Cardiac septum (tissue), 1 donor: ENCODE data around the gene PCDHGB1. TPM values are rescaled to one million over a fixed set of nuclear protein-coding genes. Genes with fewer than 3 reads are reported as not detected.
A peak's percentile ranks its signal among the peaks of the same experiment; 100 is the strongest.
"Not testable (repeated sequence)": the region's sequence is repeated elsewhere in the genome, so short reads cannot be mapped to it uniquely, and the experiment has no call there.

Experiments
- DNase-seq: peaks from one replicate; pipeline ENCODE4 v3.0.0-alpha.2; 2020; ENCODE audit warnings: low spot score
- intact Hi-C: fragments of 100-400 bp; cut with DNase I; formaldehyde crosslinking; loops from one replicate; pipeline ENCODE4 v1.14.0; 2022
- total RNA-seq: library from RNA; stranded (reverse); fragmentation: NEBNext Ultra II Directional; extraction: Animal tissue kit (Norgen Biotek cat#: 25700); gene quantifications from one replicate; pipeline ENCODE4 v1.2.1, GENCODE V29; 2021
- donor health status: DM: no; HTN: no; CAD: no.

The PCDHGB1 gene
- total RNA-seq, 1 donor from 2014 or later = 12.6 TPM

DNA sequence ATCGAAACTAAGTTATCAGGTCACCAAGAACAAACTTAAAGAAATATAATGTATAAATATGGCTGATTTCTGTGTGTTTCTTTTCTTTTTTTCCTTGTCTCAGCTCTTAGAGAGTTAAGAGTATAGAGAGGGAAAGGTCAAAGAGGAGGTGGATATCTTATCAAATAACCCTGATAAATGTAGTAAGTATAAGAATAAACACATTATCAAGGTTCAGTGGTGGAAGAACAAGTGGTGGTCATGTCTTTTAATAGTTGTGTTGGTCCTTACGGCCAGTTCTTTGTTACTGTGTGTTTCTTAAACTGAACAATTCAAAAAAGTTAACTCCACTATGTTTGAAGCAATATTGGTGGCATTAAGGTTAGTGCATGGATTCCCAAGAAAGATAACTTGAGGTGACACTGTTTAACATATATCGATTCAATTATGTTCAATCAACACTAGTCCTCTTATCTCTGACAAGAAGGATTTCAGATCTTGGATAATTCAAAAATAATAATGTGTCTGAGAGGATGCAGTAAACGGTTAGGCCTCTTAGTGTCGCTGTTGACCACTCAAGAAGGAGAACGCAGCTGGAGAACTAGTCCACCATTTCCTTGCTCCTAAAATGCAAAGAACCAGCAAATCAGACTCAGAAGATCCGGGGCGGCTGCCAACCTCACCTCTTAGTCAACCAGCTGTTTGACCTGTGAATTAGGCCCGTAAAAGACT lies 6.5 kb upstream of the PCDHGB1 start, which contains the start of gene PCDHGA3:
Gene PCDHGA3, plus strand, starts transcription at position 588 of the 711 bp plus-strand sequence. CDS start 205 bp downstream, outside the sequence.
- no peak for DNase-seq

GRCh38 chr5:141343953-141344463 lies 5.9 kb upstream of the PCDHGB1 start:
- no peak for DNase-seq
- intact Hi-C loops = loop anchor here (2.0 kb wide), 1 partner anchor 217 kb away; no protein-coding TSS in a partner anchor

More for the DNA sequence above, 6.5 kb upstream of the PCDHGB1 start, which contains the start of gene PCDHGA3:
- intact Hi-C loops = loop anchor here (2.0 kb wide), 1 partner anchor 217 kb away; no protein-coding TSS in a partner anchor

DNA sequence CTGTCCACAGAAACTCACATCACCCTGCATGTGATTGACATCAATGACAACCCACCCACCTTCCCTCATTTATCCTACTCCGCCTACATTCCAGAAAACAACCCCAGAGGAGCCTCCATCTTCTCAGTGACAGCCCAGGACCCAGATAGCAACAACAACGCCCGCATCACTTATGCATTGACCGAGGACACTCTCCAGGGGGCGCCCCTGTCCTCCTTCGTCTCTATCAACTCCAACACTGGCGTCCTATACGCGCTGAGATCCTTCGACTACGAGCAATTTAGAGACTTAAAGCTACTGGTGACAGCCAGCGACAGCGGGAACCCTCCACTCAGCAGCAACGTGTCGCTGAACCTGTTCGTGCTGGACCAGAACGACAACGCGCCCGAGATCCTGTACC lies 4.6 kb upstream of the PCDHGB1 start:
- intact Hi-C loops = no loop called here
- no peak for DNase-seq

GRCh38 chr5:141346017-141346416 lies 3.9 kb upstream of the PCDHGB1 start:
- intact Hi-C loops = not testable (repeated sequence)

DNA sequence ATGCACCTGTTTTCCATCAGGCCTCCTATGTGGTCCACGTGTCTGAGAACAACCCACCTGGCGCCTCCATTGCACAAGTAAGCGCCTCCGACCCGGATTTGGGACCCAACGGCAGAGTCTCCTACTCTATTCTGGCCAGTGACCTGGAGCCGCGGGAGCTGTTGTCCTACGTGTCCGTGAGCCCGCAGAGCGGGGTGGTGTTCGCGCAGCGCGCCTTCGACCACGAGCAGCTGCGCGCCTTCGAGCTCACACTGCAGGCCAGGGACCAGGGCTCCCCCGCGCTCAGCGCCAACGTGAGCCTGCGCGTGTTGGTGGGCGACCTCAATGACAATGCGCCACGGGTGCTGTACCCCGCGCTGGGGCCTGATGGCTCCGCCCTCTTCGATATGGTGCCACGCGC lies 1.7 kb downstream of the PCDHGB1 start:
- intact Hi-C loops = no loop called here
- DNase-seq = no peak

More at GRCh38 chr5:141346017-141346416, 3.9 kb upstream of the PCDHGB1 start:
- DNase-seq = not testable (repeated sequence)

DNA sequence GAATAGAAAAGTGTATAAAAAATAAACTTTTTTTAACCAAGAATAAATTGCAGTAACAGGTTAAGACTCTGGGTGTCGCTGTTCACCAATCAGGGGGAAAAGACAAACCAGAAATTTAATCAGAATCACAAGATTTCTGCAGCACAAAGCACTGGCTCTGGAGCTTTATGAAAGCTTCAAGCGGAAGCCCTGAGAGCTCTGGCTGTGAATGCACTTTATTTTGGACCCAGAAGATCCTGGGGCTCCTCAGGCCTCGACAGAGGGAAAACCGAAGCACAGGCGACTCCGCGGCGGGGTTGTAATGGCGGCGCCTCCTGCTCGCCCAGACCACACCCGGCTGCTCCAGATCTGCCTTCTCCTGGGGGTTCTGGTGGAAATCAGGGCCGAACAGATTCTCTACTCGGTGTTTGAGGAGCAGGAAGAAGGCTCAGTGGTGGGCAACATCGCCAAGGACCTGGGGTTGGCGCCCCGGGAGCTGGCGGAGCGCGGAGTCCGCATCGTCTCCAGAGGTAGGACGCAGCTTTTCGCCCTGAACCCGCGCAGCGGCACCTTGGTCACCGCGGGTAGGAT lies 5.1 kb downstream of the PCDHGB1 start, which contains the start of gene PCDHGA4:
Gene PCDHGA4, plus strand, starts transcription at position 122 of the 570 bp plus-strand sequence. Its CDS starts 87 bp downstream, at position 209.
- DNase-seq = no peak
- intact Hi-C loops = loop anchor here (5.0 kb wide), 1 partner anchor 47 kb away; the partner anchor contains the start of gene PCDHGA9

DNA sequence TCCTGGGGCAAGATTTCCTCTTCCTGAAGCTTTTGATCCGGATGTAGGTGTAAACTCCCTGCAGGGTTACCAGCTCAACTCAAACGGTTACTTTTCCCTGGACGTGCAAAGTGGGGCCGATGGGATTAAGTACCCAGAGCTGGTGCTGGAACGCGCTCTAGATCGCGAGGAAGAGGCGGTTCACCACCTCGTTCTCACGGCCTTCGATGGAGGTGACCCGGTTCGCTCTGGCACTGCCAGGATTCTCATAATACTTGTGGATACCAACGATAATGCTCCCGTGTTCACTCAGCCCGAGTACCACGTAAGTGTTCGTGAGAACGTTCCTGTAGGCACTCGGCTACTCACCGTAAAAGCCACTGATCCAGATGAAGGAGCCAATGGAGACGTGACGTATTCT lies 5.7 kb downstream of the PCDHGB1 start:
- DNase-seq = no peak
- intact Hi-C loops = loop anchor here (5.0 kb wide), 1 partner anchor 47 kb away; the partner anchor contains the start of gene PCDHGA9

- intact Hi-C loops = loop anchor here (5.0 kb wide), 1 partner anchor 46 kb away; the partner anchor contains the start of gene PCDHGA9
Observed at GRCh38 chr5:141356133-141356532, 6.2 kb downstream of the PCDHGB1 start.

DNA sequence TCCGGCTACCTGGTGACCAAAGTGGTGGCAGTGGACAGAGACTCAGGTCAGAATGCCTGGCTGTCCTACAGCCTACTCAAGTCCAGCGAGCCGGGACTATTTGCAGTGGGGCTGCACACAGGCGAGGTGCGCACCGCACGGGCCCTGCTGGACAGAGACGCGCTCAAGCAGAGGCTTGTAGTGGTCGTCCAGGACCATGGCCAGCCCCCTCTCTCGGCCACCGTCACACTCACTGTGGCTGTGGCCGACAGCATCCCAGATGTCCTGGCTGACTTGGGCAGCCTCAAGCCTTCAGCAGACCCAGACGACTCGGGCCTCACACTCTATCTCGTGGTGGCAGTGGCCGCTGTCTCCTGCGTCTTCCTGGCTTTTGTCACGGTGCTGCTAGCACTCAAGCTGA lies 7.1 kb downstream of the PCDHGB1 start:
- peak; percentile 71 for DNase-seq
- intact Hi-C loops = loop anchor here (5.0 kb wide), 1 partner anchor 45 kb away; the partner anchor contains the start of gene PCDHGA9

More at GRCh38 chr5:141356133-141356532, 6.2 kb downstream of the PCDHGB1 start:
- no peak for DNase-seq

GRCh38 chr5:141359790-141360426 lies 10.0 kb downstream of the PCDHGB1 start, which contains the start of gene PCDHGB2:
TSS of gene PCDHGB2 (plus strand) at chr5:141359994. CDS start at chr5:141360136, 142 bp downstream.
- intact Hi-C loops = loop anchor here (5.0 kb wide), 1 partner anchor 42 kb away; the partner anchor contains the start of gene PCDHGA9
- DNase-seq = peak; percentile 49

DNA sequence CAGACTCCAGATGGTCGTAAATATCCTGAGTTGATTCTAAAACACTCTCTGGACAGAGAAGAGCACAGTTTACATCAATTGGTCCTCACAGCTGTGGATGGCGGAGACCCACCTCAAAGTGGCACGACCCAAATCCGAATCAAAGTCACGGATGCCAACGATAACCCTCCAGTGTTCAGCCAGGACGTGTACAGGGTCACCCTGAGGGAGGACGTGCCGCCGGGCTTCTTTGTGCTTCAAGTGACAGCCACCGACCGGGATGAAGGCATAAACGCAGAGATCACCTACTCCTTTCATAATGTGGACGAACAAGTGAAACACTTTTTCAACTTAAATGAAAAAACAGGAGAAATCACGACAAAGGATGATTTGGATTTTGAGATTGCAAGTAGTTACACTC lies 10.8 kb downstream of the PCDHGB1 start:
- no peak for DNase-seq
- intact Hi-C loops = no loop called here

GRCh38 chr5:141362719-141363118 lies 12.8 kb downstream of the PCDHGB1 start:
- intact Hi-C loops = no loop called here
- no peak for DNase-seq

DNA sequence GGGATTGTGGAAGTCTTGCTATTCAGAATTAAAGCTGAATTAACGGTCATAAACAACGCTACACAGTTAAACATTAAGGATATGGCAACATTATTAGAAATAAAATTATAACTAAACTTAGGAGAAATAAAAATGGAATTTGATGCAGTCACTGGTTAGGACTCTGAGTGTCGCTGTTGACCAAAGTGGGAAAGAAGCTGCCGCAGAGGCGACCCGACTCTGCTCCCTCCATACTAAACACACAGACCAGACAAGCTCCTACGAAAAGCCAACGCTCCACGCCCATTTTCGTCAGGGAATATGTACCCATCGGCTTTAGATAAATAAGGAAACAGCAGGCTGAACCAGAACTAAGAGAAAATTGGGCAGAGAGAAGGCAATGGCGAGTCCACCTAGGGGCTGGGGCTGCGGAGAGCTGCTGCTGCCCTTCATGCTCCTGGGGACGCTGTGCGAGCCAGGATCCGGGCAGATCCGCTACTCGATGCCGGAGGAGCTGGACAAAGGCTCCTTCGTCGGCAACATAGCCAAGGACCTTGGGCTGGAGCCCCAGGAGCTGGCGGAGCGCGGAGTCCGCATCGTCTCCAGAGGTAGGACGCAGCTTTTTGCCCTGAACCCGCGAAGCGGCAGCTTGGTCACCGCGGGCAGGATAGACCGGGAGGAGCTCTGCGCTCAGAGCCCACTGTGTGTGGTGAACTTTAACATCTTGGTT lies 14.2 kb downstream of the PCDHGB1 start, which contains the start of gene PCDHGA5:
Gene PCDHGA5, plus strand, starts transcription at position 211 of the 709 bp plus-strand sequence. Its CDS starts 169 bp downstream, at position 380.
- intact Hi-C loops = no loop called here
- peak; percentile 49 for DNase-seq

- intact Hi-C loops = no loop called here
Observed at GRCh38 chr5:141366016-141366896, 16.4 kb downstream of the PCDHGB1 start.

DNA sequence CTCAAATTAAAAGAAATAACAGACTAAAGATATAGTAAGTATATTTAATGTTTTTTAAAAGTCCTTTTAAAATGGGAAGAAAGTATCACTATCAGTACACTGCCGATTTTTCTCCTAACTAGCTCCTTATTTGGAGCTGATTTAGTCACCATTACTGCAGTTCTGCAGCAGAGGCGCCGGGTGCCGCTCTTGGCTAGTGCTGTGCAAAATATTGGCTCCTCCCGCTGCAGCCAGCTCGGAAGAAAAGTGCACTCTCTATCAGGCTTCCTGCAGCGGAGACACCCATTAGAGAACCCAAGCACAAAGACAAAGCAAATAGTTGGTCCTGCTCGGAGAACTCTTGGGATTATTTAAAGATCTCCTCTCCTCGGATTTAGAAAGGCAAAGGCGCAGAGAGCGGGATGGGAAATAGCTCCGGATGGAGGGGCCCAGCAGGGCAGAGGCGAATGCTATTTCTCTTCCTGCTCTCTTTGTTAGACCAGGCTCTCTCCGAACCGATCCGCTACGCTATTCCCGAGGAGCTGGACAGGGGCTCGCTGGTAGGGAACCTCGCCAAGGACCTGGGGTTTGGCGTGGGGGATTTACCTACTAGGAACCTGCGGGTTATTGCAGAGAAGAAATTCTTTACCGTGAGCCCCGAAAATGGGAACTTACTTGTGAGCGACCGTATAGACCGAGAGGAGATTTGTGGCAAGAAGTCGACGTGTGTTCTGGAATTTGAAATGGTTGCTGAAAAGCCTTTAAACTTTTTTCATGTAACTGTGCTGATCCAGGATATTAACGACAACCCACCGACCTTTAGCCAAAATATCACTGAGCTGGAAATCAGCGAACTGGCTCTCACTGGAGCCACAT lies 20.3 kb downstream of the PCDHGB1 start, which contains the start of gene PCDHGB3:
Gene PCDHGB3, plus strand, starts transcription at position 249 of the 855 bp plus-strand sequence. Its CDS starts 153 bp downstream, at position 402.
- DNase-seq = peak; percentile 74
- intact Hi-C loops = loop anchor here (2.0 kb wide), 1 partner anchor 21 kb away; no protein-coding TSS in a partner anchor

More at GRCh38 chr5:141366016-141366896, 16.4 kb downstream of the PCDHGB1 start:
- DNase-seq = no peak
